WTC11 (cell line): ENCODE measurements around the gene PSMA3. TPM values are rescaled to one million over a fixed set of nuclear protein-coding genes. Genes with fewer than 3 reads are reported as not detected.
A peak's percentile ranks its signal among the peaks of the same experiment; 100 is the strongest.

Source experiments
- ATAC-seq: fragments of 200-7000 bp; cut with Tn5 transposase; 2 replicates; pipeline ENCODE4 v1.10.0; 2021; ENCODE audit warnings: mild to moderate bottlenecking, moderate library complexity
- CTCF ChIA-PET: fragments of 300-600 bp; sonication (Branson Sonifier 250); formaldehyde crosslinking; loops from one replicate; lab custom pipeline; 2021; ENCODE audit warnings: antibody characterized with exemption; lab: Charles Lee
- POLR2A ChIA-PET: fragments of 350-600 bp; sonication (Branson Sonifier 250); formaldehyde crosslinking; loops from one replicate; lab custom pipeline; 2021; ENCODE audit warnings: antibody characterized with exemption; lab: Charles Lee
- DNase-seq: peaks from one replicate; pipeline ENCODE4 v3.0.0; 2021; ENCODE audit warnings: low spot score
- H3K27ac Mint-ChIP-seq: 2 replicates; pipeline ENCODE4 v1.8.0; 2021; ENCODE audit warnings: mixed read lengths
- H3K27me3 Mint-ChIP-seq: 2 replicates; pipeline ENCODE4 v1.8.0; 2021; ENCODE audit warnings: low read depth, mild to moderate bottlenecking, moderate library complexity, mixed read lengths
- H3K36me3 Mint-ChIP-seq: 2 replicates; pipeline ENCODE4 v1.8.0; 2021; ENCODE audit warnings: mixed read lengths
- H3K4me1 Mint-ChIP-seq: 2 replicates; pipeline ENCODE4 v1.8.0; 2022; ENCODE audit warnings: mixed read lengths
- H3K4me3 Mint-ChIP-seq: 2 replicates; pipeline ENCODE4 v1.8.0; 2021; ENCODE audit warnings: mild to moderate bottlenecking, moderate library complexity, mixed read lengths
- H3K9me3 Mint-ChIP-seq: 2 replicates; pipeline ENCODE4 v1.8.0; 2021; ENCODE audit warnings: mixed read lengths
- ESRRA ChIP-seq: sonication (generic); formaldehyde crosslinking; IDR thresholded peaks from 2 replicates; pipeline ENCODE4 v1.8.1; 2022; ENCODE audit warnings: mild to moderate bottlenecking, missing genetic modification reagents, borderline replicate concordance
- FOXJ3 ChIP-seq: sonication (generic); formaldehyde crosslinking; IDR thresholded peaks from 2 replicates; pipeline ENCODE4 v1.9.0; 2021; ENCODE audit warnings: missing genetic modification reagents, mild to moderate bottlenecking, borderline replicate concordance
- NFYB ChIP-seq: sonication (generic); formaldehyde crosslinking; conservative IDR thresholded peaks from 2 replicates; pipeline ENCODE4 v1.8.0; 2022; ENCODE audit warnings: low read depth, missing genetic modification reagents
- NR3C1 ChIP-seq: sonication (generic); formaldehyde crosslinking; conservative IDR thresholded peaks from 2 replicates; pipeline ENCODE4 v1.8.1; 2023; ENCODE audit warnings: low read depth, mild to moderate bottlenecking, missing genetic modification reagents
- SOX15 ChIP-seq: fragments of 250-450 bp; sonication (Bioruptor Pico); IDR thresholded peaks from 2 replicates; pipeline ENCODE4 v1.9.0; 2021; ENCODE audit warnings: mild to moderate bottlenecking
- TCF7 ChIP-seq: sonication (generic); formaldehyde crosslinking; IDR thresholded peaks from 2 replicates; pipeline ENCODE4 v1.8.0; 2022; ENCODE audit warnings: mild to moderate bottlenecking, low read depth, missing genetic modification reagents, moderate library complexity
- ZNF396 ChIP-seq: fragments of 250-450 bp; sonication (Bioruptor Pico); IDR thresholded peaks from 2 replicates; pipeline ENCODE4 v1.8.0; 2021; ENCODE audit warnings: mild to moderate bottlenecking, moderate library complexity, borderline replicate concordance
- ZNF423 ChIP-seq: fragments of 250-450 bp; sonication (Bioruptor Pico); IDR thresholded peaks from 2 replicates; pipeline ENCODE4 v2.1.2; 2022; ENCODE audit warnings: mild to moderate bottlenecking, moderate library complexity
- total RNA-seq: library from RNA; stranded (reverse); gene quantifications from 3 replicates; pipeline ENCODE4 v1.2.3, GENCODE V29; 2021
- TF ChIP-seq, protein P1 (sequence below): fragments of 250-450 bp; sonication (Bioruptor Pico); IDR thresholded peaks from 2 replicates; pipeline ENCODE4 v1.9.0; 2021; ENCODE audit warnings: mild to moderate bottlenecking, borderline replicate concordance
- TF ChIP-seq, protein P2 (sequence below): sonication (generic); formaldehyde crosslinking; IDR thresholded peaks from 2 replicates; pipeline ENCODE4 v1.8.0; 2022; ENCODE audit warnings: mild to moderate bottlenecking, missing genetic modification reagents
- TF ChIP-seq, protein P3 (sequence below): sonication (generic); formaldehyde crosslinking; conservative IDR thresholded peaks from 2 replicates; pipeline ENCODE4 v1.8.1; 2023; ENCODE audit warnings: mild to moderate bottlenecking, low read depth, missing genetic modification reagents, moderate library complexity
- TF ChIP-seq, protein P4 (sequence below): sonication (generic); formaldehyde crosslinking; IDR thresholded peaks from 2 replicates; pipeline ENCODE4 v1.8.0; 2023; ENCODE audit warnings: missing genetic modification reagents
- TF ChIP-seq, protein P5 (sequence below): sonication (generic); formaldehyde crosslinking; IDR thresholded peaks from 2 replicates; pipeline ENCODE4 v1.8.0; 2022; ENCODE audit warnings: mild to moderate bottlenecking, missing genetic modification reagents
- TF ChIP-seq, protein P6 (sequence below): sonication (generic); formaldehyde crosslinking; IDR thresholded peaks from 2 replicates; pipeline ENCODE4 v1.8.1; 2023; ENCODE audit warnings: mild to moderate bottlenecking, moderate library complexity, missing genetic modification reagents

The PSMA3 gene
- total RNA-seq, 1 experiment from 2014 or later, result 286 TPM

DNA sequence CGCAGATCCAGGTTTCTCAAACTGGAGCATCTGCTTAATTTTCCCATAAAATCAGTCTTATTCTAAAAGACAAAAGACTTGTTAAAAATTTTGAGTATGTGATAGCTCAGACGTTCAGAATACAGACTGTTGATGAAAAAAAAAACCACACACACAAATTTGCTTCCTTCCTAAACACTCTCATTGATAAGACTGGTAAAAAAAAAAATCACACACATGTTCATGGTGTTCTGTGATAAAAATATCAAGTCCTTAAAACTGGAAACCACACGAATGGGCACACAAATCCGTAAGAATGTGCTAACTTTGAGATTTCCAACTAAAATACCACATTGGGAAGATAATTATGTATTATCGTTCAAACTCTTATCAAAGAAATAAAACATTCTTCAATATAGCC lies 47.0 kb downstream of the PSMA3 start (continued):
- TF ChIP-seq, protein P1, sequence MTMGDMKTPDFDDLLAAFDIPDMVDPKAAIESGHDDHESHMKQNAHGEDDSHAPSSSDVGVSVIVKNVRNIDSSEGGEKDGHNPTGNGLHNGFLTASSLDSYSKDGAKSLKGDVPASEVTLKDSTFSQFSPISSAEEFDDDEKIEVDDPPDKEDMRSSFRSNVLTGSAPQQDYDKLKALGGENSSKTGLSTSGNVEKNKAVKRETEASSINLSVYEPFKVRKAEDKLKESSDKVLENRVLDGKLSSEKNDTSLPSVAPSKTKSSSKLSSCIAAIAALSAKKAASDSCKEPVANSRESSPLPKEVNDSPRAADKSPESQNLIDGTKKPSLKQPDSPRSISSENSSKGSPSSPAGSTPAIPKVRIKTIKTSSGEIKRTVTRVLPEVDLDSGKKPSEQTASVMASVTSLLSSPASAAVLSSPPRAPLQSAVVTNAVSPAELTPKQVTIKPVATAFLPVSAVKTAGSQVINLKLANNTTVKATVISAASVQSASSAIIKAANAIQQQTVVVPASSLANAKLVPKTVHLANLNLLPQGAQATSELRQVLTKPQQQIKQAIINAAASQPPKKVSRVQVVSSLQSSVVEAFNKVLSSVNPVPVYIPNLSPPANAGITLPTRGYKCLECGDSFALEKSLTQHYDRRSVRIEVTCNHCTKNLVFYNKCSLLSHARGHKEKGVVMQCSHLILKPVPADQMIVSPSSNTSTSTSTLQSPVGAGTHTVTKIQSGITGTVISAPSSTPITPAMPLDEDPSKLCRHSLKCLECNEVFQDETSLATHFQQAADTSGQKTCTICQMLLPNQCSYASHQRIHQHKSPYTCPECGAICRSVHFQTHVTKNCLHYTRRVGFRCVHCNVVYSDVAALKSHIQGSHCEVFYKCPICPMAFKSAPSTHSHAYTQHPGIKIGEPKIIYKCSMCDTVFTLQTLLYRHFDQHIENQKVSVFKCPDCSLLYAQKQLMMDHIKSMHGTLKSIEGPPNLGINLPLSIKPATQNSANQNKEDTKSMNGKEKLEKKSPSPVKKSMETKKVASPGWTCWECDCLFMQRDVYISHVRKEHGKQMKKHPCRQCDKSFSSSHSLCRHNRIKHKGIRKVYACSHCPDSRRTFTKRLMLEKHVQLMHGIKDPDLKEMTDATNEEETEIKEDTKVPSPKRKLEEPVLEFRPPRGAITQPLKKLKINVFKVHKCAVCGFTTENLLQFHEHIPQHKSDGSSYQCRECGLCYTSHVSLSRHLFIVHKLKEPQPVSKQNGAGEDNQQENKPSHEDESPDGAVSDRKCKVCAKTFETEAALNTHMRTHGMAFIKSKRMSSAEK, result no peak
- TF ChIP-seq, all 79 proteins: peak for 0

DNA sequence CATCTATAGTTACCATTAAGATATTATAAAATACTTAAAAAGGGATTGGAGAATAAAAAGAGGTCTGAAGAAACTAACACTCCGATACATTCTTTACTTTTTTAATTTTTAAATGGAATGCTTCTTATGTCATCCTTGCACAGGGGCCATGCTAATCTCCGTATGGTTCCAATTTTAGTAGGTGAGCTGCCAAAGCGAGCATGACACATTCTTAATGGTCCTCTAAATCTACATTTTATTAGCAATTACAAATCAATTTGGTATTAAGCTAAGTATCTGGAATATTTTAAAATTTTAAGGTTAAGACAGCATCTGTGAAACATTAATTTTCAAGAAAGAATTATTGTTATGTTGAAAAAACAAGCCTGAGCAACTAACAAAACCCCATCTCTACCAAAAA lies 47.5 kb downstream of the PSMA3 start:
- POLR2A ChIA-PET, result no interaction called here
- no peaks in the 10 kb centered on the region for H3K9me3 Mint-ChIP-seq
- CTCF ChIA-PET, result no interaction called here

DNA sequence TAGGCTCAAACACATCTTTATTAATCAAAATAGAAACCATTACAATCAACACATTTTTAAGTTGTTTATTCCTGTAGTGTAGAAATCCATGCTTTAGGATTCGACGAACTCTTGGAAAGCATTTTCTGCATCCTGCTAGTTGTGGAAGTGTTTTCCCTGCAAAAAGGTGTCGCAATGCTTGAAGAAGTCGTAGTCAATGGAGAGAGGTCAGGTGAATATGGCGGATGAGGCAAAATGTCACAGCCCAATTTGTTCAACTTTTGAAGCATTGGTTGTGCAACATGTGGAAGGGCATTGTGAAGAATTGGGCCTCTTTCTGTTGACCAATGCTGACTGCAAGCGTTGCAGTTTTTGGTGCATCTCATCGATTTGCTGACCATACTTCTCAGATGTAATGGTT lies 49.6 kb downstream of the PSMA3 start:
- Mint-ChIP-seq H3K36me3 (peaks cover 48% of the 10 kb centered on the region), H3K4me3 (no peak overlapping the region), H3K27me3 (no peaks in the 10 kb centered on the region), H3K27ac (peak overlapping the region; percentile 20; the same call in 1 of the 2 replicates), H3K9me3 (no peaks in the 10 kb centered on the region), H3K4me1 (peaks cover 5% of the 10 kb centered on the region)
- CTCF ChIA-PET, result no interaction called here
- POLR2A ChIA-PET, result no interaction called here
- DNase-seq (no peak), ATAC-seq (no peak)
- TF ChIP-seq ZNF396 (CRISPR knock-in tag) (no peak), FOXJ3 (CRISPR knock-in tag) (no peak), NFYB (CRISPR knock-in tag) (no peak), TCF7 (CRISPR knock-in tag) (no peak), SOX15 (CRISPR knock-in tag) (no peak), ZNF423 (CRISPR knock-in tag) (no peak)
- TF ChIP-seq, protein P2, sequence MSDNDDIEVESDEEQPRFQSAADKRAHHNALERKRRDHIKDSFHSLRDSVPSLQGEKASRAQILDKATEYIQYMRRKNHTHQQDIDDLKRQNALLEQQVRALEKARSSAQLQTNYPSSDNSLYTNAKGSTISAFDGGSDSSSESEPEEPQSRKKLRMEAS (CRISPR knock-in tag), result no peak
- TF ChIP-seq, protein P3, sequence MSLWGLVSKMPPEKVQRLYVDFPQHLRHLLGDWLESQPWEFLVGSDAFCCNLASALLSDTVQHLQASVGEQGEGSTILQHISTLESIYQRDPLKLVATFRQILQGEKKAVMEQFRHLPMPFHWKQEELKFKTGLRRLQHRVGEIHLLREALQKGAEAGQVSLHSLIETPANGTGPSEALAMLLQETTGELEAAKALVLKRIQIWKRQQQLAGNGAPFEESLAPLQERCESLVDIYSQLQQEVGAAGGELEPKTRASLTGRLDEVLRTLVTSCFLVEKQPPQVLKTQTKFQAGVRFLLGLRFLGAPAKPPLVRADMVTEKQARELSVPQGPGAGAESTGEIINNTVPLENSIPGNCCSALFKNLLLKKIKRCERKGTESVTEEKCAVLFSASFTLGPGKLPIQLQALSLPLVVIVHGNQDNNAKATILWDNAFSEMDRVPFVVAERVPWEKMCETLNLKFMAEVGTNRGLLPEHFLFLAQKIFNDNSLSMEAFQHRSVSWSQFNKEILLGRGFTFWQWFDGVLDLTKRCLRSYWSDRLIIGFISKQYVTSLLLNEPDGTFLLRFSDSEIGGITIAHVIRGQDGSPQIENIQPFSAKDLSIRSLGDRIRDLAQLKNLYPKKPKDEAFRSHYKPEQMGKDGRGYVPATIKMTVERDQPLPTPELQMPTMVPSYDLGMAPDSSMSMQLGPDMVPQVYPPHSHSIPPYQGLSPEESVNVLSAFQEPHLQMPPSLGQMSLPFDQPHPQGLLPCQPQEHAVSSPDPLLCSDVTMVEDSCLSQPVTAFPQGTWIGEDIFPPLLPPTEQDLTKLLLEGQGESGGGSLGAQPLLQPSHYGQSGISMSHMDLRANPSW (CRISPR knock-in tag), result no peak

More for the DNA sequence above, 47.5 kb downstream of the PSMA3 start:
- Mint-ChIP-seq H3K36me3 (peaks cover 65% of the 10 kb centered on the region), H3K27me3 (no peaks in the 10 kb centered on the region), H3K4me3 (no peak overlapping the region), H3K4me1 (peaks cover 5% of the 10 kb centered on the region), H3K27ac (no peak overlapping the region)
- DNase-seq (no peak), ATAC-seq (no peak)
- no peak for TF ChIP-seq ESRRA (CRISPR knock-in tag)
- TF ChIP-seq, protein P4, sequence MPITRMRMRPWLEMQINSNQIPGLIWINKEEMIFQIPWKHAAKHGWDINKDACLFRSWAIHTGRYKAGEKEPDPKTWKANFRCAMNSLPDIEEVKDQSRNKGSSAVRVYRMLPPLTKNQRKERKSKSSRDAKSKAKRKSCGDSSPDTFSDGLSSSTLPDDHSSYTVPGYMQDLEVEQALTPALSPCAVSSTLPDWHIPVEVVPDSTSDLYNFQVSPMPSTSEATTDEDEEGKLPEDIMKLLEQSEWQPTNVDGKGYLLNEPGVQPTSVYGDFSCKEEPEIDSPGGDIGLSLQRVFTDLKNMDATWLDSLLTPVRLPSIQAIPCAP (CRISPR knock-in tag), result no peak
- TF ChIP-seq TCF7 (CRISPR knock-in tag), result no peak
- TF ChIP-seq, protein P5, sequence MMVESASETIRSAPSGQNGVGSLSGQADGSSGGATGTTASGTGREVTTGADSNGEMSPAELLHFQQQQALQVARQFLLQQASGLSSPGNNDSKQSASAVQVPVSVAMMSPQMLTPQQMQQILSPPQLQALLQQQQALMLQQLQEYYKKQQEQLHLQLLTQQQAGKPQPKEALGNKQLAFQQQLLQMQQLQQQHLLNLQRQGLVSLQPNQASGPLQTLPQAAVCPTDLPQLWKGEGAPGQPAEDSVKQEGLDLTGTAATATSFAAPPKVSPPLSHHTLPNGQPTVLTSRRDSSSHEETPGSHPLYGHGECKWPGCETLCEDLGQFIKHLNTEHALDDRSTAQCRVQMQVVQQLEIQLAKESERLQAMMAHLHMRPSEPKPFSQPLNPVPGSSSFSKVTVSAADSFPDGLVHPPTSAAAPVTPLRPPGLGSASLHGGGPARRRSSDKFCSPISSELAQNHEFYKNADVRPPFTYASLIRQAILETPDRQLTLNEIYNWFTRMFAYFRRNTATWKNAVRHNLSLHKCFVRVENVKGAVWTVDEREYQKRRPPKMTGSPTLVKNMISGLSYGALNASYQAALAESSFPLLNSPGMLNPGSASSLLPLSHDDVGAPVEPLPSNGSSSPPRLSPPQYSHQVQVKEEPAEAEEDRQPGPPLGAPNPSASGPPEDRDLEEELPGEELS, result no peak
- TF ChIP-seq, protein P2 (CRISPR knock-in tag), result no peak
- TF ChIP-seq, protein P6, sequence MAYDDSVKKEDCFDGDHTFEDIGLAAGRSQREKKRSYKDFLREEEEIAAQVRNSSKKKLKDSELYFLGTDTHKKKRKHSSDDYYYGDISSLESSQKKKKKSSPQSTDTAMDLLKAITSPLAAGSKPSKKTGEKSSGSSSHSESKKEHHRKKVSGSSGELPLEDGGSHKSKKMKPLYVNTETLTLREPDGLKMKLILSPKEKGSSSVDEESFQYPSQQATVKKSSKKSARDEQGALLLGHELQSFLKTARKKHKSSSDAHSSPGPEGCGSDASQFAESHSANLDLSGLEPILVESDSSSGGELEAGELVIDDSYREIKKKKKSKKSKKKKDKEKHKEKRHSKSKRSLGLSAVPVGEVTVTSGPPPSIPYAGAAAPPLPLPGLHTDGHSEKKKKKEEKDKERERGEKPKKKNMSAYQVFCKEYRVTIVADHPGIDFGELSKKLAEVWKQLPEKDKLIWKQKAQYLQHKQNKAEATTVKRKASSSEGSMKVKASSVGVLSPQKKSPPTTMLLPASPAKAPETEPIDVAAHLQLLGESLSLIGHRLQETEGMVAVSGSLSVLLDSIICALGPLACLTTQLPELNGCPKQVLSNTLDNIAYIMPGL (CRISPR knock-in tag), result no peak
- no peak for TF ChIP-seq NR3C1
